ENCODE measurements around the gene RALGAPA1. TPM values are rescaled to one million over a fixed set of nuclear protein-coding genes. Genes with fewer than 3 reads are reported as not detected.
"Not testable (repeated sequence)": the region's sequence is repeated elsewhere in the genome, so short reads cannot be mapped to it uniquely, and the experiment has no call there.

RALGAPA1 gene
- total RNA-seq, 2 donors from 2014 or later: 65.5 to 66.6 TPM

GRCh38 chr14:35628989-35629388 is 180.1 kb downstream of the RALGAPA1 start:
- intact Hi-C loops (cut with DNase I): no loop called here
- Histone ChIP-seq H3K9me3 (no peaks in the 10 kb centered on the region), H3K27me3 (replicated peaks; ENCODE audit: insufficient read depth) (no peaks in the 10 kb centered on the region), H3K27ac (no peak overlapping the region), H3K36me3 (no peaks in the 10 kb centered on the region), H3K4me3 (no peak overlapping the region), H3K4me1 (replicated peaks) (no peaks in the 10 kb centered on the region)
- 78% methylated on average over 3 of the region's 3 CpGs for WGBS
- no peak for DNase-seq (ENCODE audit: low spot score)
- TF ChIP-seq POLR2AphosphoS5 (IDR thresholded peaks at IDR 0.05): no peak
- TF ChIP-seq POLR2A (IDR thresholded peaks at IDR 0.05): no peak
- no peak for TF ChIP-seq CTCF (IDR thresholded peaks at IDR 0.05)

- H3K27me3 ChIP-seq (replicated peaks; ENCODE audit: insufficient read depth); H3K4me1 ChIP-seq (replicated peaks); H3K4me3 ChIP-seq; intact Hi-C loops (cut with DNase I); H3K36me3 ChIP-seq; H3K27ac ChIP-seq; DNase-seq (ENCODE audit: low spot score); H3K9me3 ChIP-seq: not testable (repeated sequence)
- 85% methylated on average over 2 of the region's 2 CpGs for WGBS
Observed at GRCh38 chr14:35626947-35627346, 182.1 kb downstream of the RALGAPA1 start.

- H3K9me3 ChIP-seq; H3K27ac ChIP-seq; H3K27me3 ChIP-seq (replicated peaks; ENCODE audit: insufficient read depth); H3K36me3 ChIP-seq; H3K4me3 ChIP-seq; DNase-seq (ENCODE audit: low spot score); H3K4me1 ChIP-seq (replicated peaks); intact Hi-C loops (cut with DNase I): not testable (repeated sequence)
- over 99% methylated on average over 4 of the region's 4 CpGs for WGBS
Observed at GRCh38 chr14:35621996-35622395, 187.1 kb downstream of the RALGAPA1 start.

GRCh38 chr14:35619998-35620397 is 189.1 kb downstream of the RALGAPA1 start:
- H3K27ac ChIP-seq; H3K36me3 ChIP-seq; H3K27me3 ChIP-seq (replicated peaks; ENCODE audit: insufficient read depth); intact Hi-C loops (cut with DNase I); DNase-seq (ENCODE audit: low spot score); H3K4me3 ChIP-seq; H3K4me1 ChIP-seq (replicated peaks); H3K9me3 ChIP-seq: not testable (repeated sequence)
- 97% methylated on average over 6 of the region's 6 CpGs for WGBS

GRCh38 chr14:35619461-35619860 is 189.6 kb downstream of the RALGAPA1 start:
- H3K27me3 ChIP-seq (replicated peaks; ENCODE audit: insufficient read depth); intact Hi-C loops (cut with DNase I); H3K9me3 ChIP-seq; H3K4me3 ChIP-seq; H3K27ac ChIP-seq; H3K36me3 ChIP-seq; DNase-seq (ENCODE audit: low spot score); H3K4me1 ChIP-seq (replicated peaks): not testable (repeated sequence)
- 95% methylated on average over 1 of the region's 1 CpG for WGBS

- WGBS: 86% methylated on average over 3 of the region's 3 CpGs
- no peak overlapping the region for H3K4me3 ChIP-seq
- H3K27me3 ChIP-seq (replicated peaks; ENCODE audit: insufficient read depth): no peaks in the 10 kb centered on the region
- intact Hi-C loops (cut with DNase I): no loop called here
- H3K27ac ChIP-seq: no peak overlapping the region
- no peak for TF ChIP-seq CTCF (IDR thresholded peaks at IDR 0.05)
- no peak for TF ChIP-seq POLR2A (IDR thresholded peaks at IDR 0.05)
- no peak for TF ChIP-seq POLR2AphosphoS5 (IDR thresholded peaks at IDR 0.05)
- no peak for DNase-seq (ENCODE audit: low spot score)
- H3K36me3 ChIP-seq: no peaks in the 10 kb centered on the region
- H3K4me1 ChIP-seq (replicated peaks): no peaks in the 10 kb centered on the region
- H3K9me3 ChIP-seq: no peaks in the 10 kb centered on the region
Observed at GRCh38 chr14:35617500-35617899, 191.6 kb downstream of the RALGAPA1 start.

GRCh38 chr14:35607380-35607779 is 201.7 kb downstream of the RALGAPA1 start:
- intact Hi-C loops (cut with DNase I): no loop called here
- no peak for TF ChIP-seq CTCF (IDR thresholded peaks at IDR 0.05)
- TF ChIP-seq POLR2A (IDR thresholded peaks at IDR 0.05): no peak
- no peak for TF ChIP-seq POLR2AphosphoS5 (IDR thresholded peaks at IDR 0.05)
- no peaks in the 10 kb centered on the region for H3K27me3 ChIP-seq (replicated peaks; ENCODE audit: insufficient read depth)
- H3K9me3 ChIP-seq: no peaks in the 10 kb centered on the region
- no peak for DNase-seq (ENCODE audit: low spot score)
- no peaks in the 10 kb centered on the region for H3K4me1 ChIP-seq (replicated peaks)
- H3K4me3 ChIP-seq: no peak overlapping the region
- WGBS: 64% methylated on average over 3 of the region's 3 CpGs
- no peak overlapping the region for H3K27ac ChIP-seq
- no peaks in the 10 kb centered on the region for H3K36me3 ChIP-seq

All from prostate gland (tissue), 2 donors.